ENCODE data around the gene FHIT.

FHIT gene

GRCh38 chr3:60189304-60189703, 1061.9 kb downstream of the FHIT start:
- Histone ChIP-seq H3K4me3 (ENCODE audit: low read depth in 1 of 2, low read length in 1 of 2) (no peak overlapping the region), H3K27me3 (no peaks in the 10 kb centered on the region), H3K27ac (no peak overlapping the region), H3K4me1 (ENCODE audit: control insufficient read depth in 1 of 2, insufficient read depth in 1 of 2, low read depth in 1 of 2, low read length in 1 of 2) (no peaks in the 10 kb centered on the region), H3K36me3 (no peaks in the 10 kb centered on the region), H3K9me3 (no peaks in the 10 kb centered on the region)
- no peak for TF ChIP-seq CTCF (IDR thresholded peaks at IDR 0.05)

- H3K4me1 ChIP-seq (ENCODE audit: control insufficient read depth in 1 of 2, insufficient read depth in 1 of 2, low read depth in 1 of 2, low read length in 1 of 2), result no peaks in the 10 kb centered on the region
- no peak overlapping the region for H3K4me3 ChIP-seq (ENCODE audit: low read depth in 1 of 2, low read length in 1 of 2)
- no peaks in the 10 kb centered on the region for H3K9me3 ChIP-seq
- H3K36me3 ChIP-seq, result no peaks in the 10 kb centered on the region
- no peak for TF ChIP-seq CTCF (IDR thresholded peaks at IDR 0.05)
- no peak overlapping the region for H3K27ac ChIP-seq
- no peaks in the 10 kb centered on the region for H3K27me3 ChIP-seq
These were observed 1062.4 kb downstream of the FHIT start for GRCh38 chr3:60188803-60189202.

GRCh38 chr3:60187343-60187742, 1063.9 kb downstream of the FHIT start:
- Histone ChIP-seq H3K4me3 (ENCODE audit: low read depth in 1 of 2, low read length in 1 of 2) (no peak overlapping the region), H3K27me3 (no peaks in the 10 kb centered on the region), H3K4me1 (ENCODE audit: control insufficient read depth in 1 of 2, insufficient read depth in 1 of 2, low read depth in 1 of 2, low read length in 1 of 2) (no peaks in the 10 kb centered on the region), H3K27ac (no peak overlapping the region), H3K36me3 (no peaks in the 10 kb centered on the region), H3K9me3 (no peaks in the 10 kb centered on the region)
- no peak for TF ChIP-seq CTCF (IDR thresholded peaks at IDR 0.05)

DNA sequence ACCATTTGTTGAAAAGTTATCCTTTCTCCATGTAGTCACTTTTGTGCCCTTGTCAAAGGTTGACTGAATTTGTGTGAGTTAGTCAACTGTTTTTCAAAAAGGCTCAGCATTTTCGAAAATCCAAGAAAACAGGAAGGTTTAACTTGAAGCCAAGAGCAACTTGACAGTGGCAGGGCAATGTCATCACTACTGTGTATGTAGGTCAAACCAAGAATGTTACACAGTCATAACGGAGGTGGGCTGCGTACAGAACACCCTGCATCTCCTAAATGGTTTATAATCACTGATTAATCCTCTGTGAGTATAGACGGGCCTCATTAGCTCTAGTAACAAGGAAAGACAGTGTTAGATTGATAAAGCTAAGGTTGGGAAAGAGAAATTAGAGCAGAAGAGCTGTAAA, 1064.9 kb downstream of the FHIT start:
- Histone ChIP-seq H3K4me1 (ENCODE audit: control insufficient read depth in 1 of 2, insufficient read depth in 1 of 2, low read depth in 1 of 2, low read length in 1 of 2) (no peaks in the 10 kb centered on the region), H3K9me3 (no peaks in the 10 kb centered on the region), H3K4me3 (ENCODE audit: low read depth in 1 of 2, low read length in 1 of 2) (no peak overlapping the region), H3K36me3 (no peaks in the 10 kb centered on the region), H3K27ac (no peak overlapping the region), H3K27me3 (no peaks in the 10 kb centered on the region)
- no peak for TF ChIP-seq CTCF (IDR thresholded peaks at IDR 0.05)

- H3K27ac ChIP-seq, result no peak overlapping the region
- H3K36me3 ChIP-seq, result no peaks in the 10 kb centered on the region
- H3K4me1 ChIP-seq (ENCODE audit: control insufficient read depth in 1 of 2, insufficient read depth in 1 of 2, low read depth in 1 of 2, low read length in 1 of 2), result no peaks in the 10 kb centered on the region
- H3K27me3 ChIP-seq, result no peaks in the 10 kb centered on the region
- TF ChIP-seq CTCF (IDR thresholded peaks at IDR 0.05), result no peak
- H3K9me3 ChIP-seq, result no peaks in the 10 kb centered on the region
- no peak overlapping the region for H3K4me3 ChIP-seq (ENCODE audit: low read depth in 1 of 2, low read length in 1 of 2)
These were observed 1066.1 kb downstream of the FHIT start for GRCh38 chr3:60185161-60185560.

DNA sequence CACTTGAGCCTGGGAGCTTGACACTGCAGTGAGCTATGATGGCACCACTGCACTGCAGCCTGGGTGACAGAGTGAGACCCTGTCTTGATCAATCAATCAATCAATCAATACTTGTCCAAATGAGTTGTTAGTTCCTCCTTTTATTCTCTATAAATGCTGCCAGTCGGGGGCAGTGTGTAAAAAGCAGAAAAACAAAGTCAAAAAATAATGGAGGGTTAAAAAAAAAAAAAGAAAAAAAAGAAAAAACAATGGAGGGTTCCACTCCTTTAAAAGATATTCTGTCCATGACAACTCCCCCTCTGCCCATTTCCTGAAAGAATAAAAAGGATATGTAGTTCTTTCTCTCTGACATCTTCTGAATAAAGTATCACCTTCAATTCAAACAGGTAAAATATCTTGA, 1068.6 kb downstream of the FHIT start:
- H3K36me3 ChIP-seq, result no peaks in the 10 kb centered on the region
- no peak overlapping the region for H3K27ac ChIP-seq
- TF ChIP-seq CTCF (IDR thresholded peaks at IDR 0.05), result no peak
- H3K4me3 ChIP-seq (ENCODE audit: low read depth in 1 of 2, low read length in 1 of 2), result no peak overlapping the region
- H3K27me3 ChIP-seq, result no peaks in the 10 kb centered on the region
- H3K4me1 ChIP-seq (ENCODE audit: control insufficient read depth in 1 of 2, insufficient read depth in 1 of 2, low read depth in 1 of 2, low read length in 1 of 2), result no peaks in the 10 kb centered on the region
- H3K9me3 ChIP-seq, result no peaks in the 10 kb centered on the region

All from neutrophil (primary cell).